Endothelial cell of umbilical vein (primary cell): ENCODE measurements around the gene CCND2. TPM values are rescaled to one million over a fixed set of nuclear protein-coding genes. Genes with fewer than 3 reads are reported as not detected.

Source experiments
- BruUV-seq: library from RNA; stranded (reverse); fragments of 400-500 nt; replicated peaks from 2 replicates; lab custom pipeline; 2021; lab: Mats Ljungman, UMichigan
- CTCF ChIA-PET: fragments of 300-600, 350-600 bp; sonication (Branson Sonifier 250); formaldehyde crosslinking; loops from one replicate; lab custom pipeline; 2021; ENCODE audit warnings: antibody characterized with exemption, inconsistent platforms; lab: Charles Lee
- POLR2A ChIA-PET: fragments of 300-600, 350-600 bp; sonication (Branson Sonifier 250); formaldehyde crosslinking; loops from one replicate; lab custom pipeline; 2021; ENCODE audit warnings: antibody characterized with exemption, inconsistent platforms; lab: Charles Lee
- DNase-seq: peaks from one replicate; pipeline ENCODE4 v3.0.0-alpha.2; 2011; ENCODE audit warnings: low read depth, low spot score
- FAIRE-seq: peaks from 2 replicates; lab custom pipeline; 2011; peaks lifted over from hg19 to GRCh38; lab: Jason Lieb, UNC
- H2AFZ ChIP-seq: 2 replicates; pipeline ENCODE4 v1.6.0; 2012; ENCODE audit warnings: low read depth, low read length, control low read depth, inconsistent platforms
- H3K27ac ChIP-seq: 2 replicates; pipeline ENCODE4 v1.5.1; 2011; ENCODE audit warnings: low read depth, mild to moderate bottlenecking, control low read depth, low read length, moderate library complexity; ENCODE audit not compliant: insufficient read depth
- H3K27me3 ChIP-seq, 2 experiments: 2 replicates each; pipeline versions ENCODE4 v1.6.0 to v1.6.1; 2011; ENCODE audit warnings: low read length in 2 of 2, mixed read lengths in 1 of 2; ENCODE audit not compliant: control insufficient read depth in 2 of 2, insufficient read depth in 2 of 2
- H3K36me3 ChIP-seq, 2 experiments: 2 replicates in 1 of 2; 3 replicates in 1 of 2; pipeline ENCODE4 v1.5.1; 2011; ENCODE audit warnings: low read length in 2 of 2, mild to moderate bottlenecking in 1 of 2, moderate library complexity in 1 of 2; ENCODE audit not compliant: control insufficient read depth in 2 of 2, insufficient read depth in 2 of 2; ENCODE audit errors: extremely low read depth in 1 of 2
- H3K4me1 ChIP-seq: 3 replicates; pipeline ENCODE4 v1.5.1; 2011; ENCODE audit warnings: mild to moderate bottlenecking, low read length; ENCODE audit not compliant: control insufficient read depth, insufficient read depth; ENCODE audit errors: extremely low read depth
- H3K4me2 ChIP-seq: 2 replicates; pipeline ENCODE4 v1.6.1; 2011; ENCODE audit warnings: low read length, control low read depth, mixed read lengths; ENCODE audit not compliant: insufficient read depth
- H3K4me3 ChIP-seq, 3 experiments: fragments of 200-600 bp in 1 of 3; sonication (generic), shearing (Covaris generic) in 1 of 3; replicated peaks in 1 of 3; 2 replicates each; pipeline ENCODE4 v1.5.1; 2011 to 2016; ENCODE audit warnings: control low read depth in 3 of 3, low read length in 3 of 3, mild to moderate bottlenecking in 2 of 3, inconsistent platforms in 1 of 3, low read depth in 1 of 3, moderate library complexity in 1 of 3; ENCODE audit not compliant: insufficient read depth in 1 of 3
- H3K79me2 ChIP-seq: 2 replicates; pipeline ENCODE4 v1.6.0; 2012; ENCODE audit warnings: low read length, inconsistent platforms; ENCODE audit not compliant: control insufficient read depth, insufficient read depth
- H3K9ac ChIP-seq: replicated peaks from 2 replicates; pipeline ENCODE3; 2011; ENCODE audit warnings: low read length, control low read depth; ENCODE audit not compliant: insufficient read depth; ENCODE audit errors: extremely low read depth
- H3K9me1 ChIP-seq: replicated peaks from 3 replicates; pipeline ENCODE4 v1.6.0; 2011; ENCODE audit warnings: mild to moderate bottlenecking, low read length; ENCODE audit not compliant: control insufficient read depth, insufficient read depth; ENCODE audit errors: extremely low read depth
- H3K9me3 ChIP-seq: replicated peaks from 2 replicates; pipeline ENCODE4 v1.5.1; 2012; ENCODE audit warnings: low read length, inconsistent platforms; ENCODE audit not compliant: control insufficient read depth, insufficient read depth
- H4K20me1 ChIP-seq: replicated peaks from 2 replicates; pipeline ENCODE3; 2011; ENCODE audit warnings: mild to moderate bottlenecking, low read length; ENCODE audit not compliant: control insufficient read depth, insufficient read depth; ENCODE audit errors: extremely low read depth
- EZH2 ChIP-seq: IDR thresholded peaks from 2 replicates; pipeline ENCODE4 v1.6.1; 2012; ENCODE audit warnings: borderline replicate concordance, low read depth, mild to moderate bottlenecking, moderate library complexity, low read length, inconsistent platforms; ENCODE audit not compliant: severe bottlenecking
- POLR2A ChIP-seq: IDR thresholded peaks from 2 replicates; pipeline ENCODE4 v1.6.1; 2012; ENCODE audit warnings: low read depth, mild to moderate bottlenecking, control low read depth, low read length
- dilution Hi-C: fragments of 300-500 bp; cut with MboI; formaldehyde crosslinking; loops from one replicate; pipeline ENCODE4 v1.15.0; 2019; ENCODE audit warnings: low sequenced_read_pairs; ENCODE audit not compliant: extremely low pct_ligation_motif_present
- intact Hi-C: fragments of 100-400 bp; cut with micrococcal nuclease; formaldehyde crosslinking; loops from one replicate; pipeline ENCODE4 v1.10.0; 2022
- polyA plus RNA-seq, 4 experiments: library from polyadenylated mRNA; depleted of rRNA in 3 of 4; stranded (reverse) in 3 of 4; unstranded in 1 of 4; fragments of >200 nt; gene quantifications; 2 replicates each; pipeline versions ENCODE4 v1.2.1 to v1.2.3, GENCODE V29; 2011 to 2012; ENCODE audit warnings: missing spikeins in 1 of 4
- total RNA-seq: library from RNA; stranded (reverse); gene quantifications from 2 replicates; pipeline ENCODE4 v1.2.3, GENCODE V29; 2021
- TF ChIP-seq, protein P1 (sequence below): IDR thresholded peaks from 2 replicates; pipeline ENCODE4 v1.6.1; 2011; ENCODE audit not compliant: insufficient read depth, insufficient read length

CCND2 gene
- total and polyA plus RNA-seq, 2 donors (not counting 3 experiments of a cell fraction or from before 2014, with no cell fraction given), result 0.68 to 3.4 TPM

DNA sequence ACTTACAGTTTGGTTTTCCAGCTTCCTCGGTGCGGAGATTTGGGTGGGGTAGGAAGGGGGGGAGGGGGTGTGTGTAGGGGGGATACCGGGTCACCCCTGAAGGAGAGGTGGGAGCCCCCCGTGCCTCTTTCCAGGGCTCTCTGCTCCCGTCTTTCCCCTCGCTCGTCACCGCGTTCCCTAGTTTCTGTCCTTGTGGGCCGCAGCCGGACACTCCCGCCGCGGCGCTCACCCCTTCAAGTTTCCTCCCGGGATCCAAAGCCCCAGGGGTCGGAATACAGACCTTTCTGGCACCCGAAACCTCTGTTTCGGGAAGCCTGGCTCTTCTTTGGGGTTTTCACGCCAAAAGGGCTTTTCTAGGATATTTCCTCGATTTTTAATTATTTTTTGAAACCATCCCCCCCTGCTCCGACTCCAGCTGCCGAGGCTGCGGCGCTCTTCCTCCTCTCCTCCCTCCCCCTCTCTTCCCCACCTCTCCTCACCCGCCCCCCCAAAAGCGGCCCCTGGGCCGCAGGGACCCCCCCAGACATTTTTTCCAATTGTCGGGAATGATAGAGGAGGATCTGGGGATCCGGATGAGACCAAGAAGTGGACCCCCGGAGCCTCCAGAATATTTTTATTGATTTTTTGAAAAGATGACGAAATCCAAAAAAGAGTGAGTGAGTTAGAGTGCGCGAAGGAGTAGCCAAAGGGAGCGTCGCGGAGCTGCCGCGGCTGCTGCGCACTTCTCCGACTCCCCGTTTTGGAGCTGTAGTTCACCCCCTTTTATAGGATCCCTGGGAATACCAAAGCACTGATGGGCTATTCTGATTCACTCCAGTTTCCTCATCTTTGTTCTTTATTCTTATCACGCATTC, 1.7 kb downstream of the CCND2 start:
- H3K36me3 ChIP-seq, result no peaks in the 10 kb centered on the region
- peaks cover 19% of the 10 kb centered on the region for H3K4me1 ChIP-seq
- H3K4me3 ChIP-seq, result peak overlapping the region in 1 of 3 experiments; percentile 34
- H3K27me3 ChIP-seq, result peaks cover 61 to 63% of the 10 kb centered on the region in 2 experiments
- H3K4me2 ChIP-seq, result peak overlapping the region; percentile 38
- CTCF ChIA-PET, result interaction anchor here (1.4 to 5.9 kb wide), 9 partner anchors 13 to 975 kb away, joined by 7 to 464 read pairs (median 39); partner anchors contain the start of gene TIGAR
- no peaks in the 10 kb centered on the region for H3K79me2 ChIP-seq
- TF ChIP-seq EZH2, result peak; percentile 73
- TF ChIP-seq, protein P1, sequence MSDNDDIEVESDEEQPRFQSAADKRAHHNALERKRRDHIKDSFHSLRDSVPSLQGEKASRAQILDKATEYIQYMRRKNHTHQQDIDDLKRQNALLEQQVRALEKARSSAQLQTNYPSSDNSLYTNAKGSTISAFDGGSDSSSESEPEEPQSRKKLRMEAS, result no peak
- dilution Hi-C loops, result no loop called here
- no TSS peak for BruUV-seq
- H3K9me3 ChIP-seq, result no peaks in the 10 kb centered on the region
- H3K27ac ChIP-seq, result no peak overlapping the region
- intact Hi-C loops, result loop anchor here (10.0 kb wide), 1 partner anchor 470 kb away; no protein-coding TSS in a partner anchor
- no peak overlapping the region for H3K9ac ChIP-seq
- peak; percentile 26 for FAIRE-seq
- POLR2A ChIA-PET, result no interaction called here
- H2AFZ ChIP-seq, result no peak overlapping the region
- no peaks in the 10 kb centered on the region for H3K9me1 ChIP-seq
- no peak for DNase-seq
- H4K20me1 ChIP-seq, result no peaks in the 10 kb centered on the region

DNA sequence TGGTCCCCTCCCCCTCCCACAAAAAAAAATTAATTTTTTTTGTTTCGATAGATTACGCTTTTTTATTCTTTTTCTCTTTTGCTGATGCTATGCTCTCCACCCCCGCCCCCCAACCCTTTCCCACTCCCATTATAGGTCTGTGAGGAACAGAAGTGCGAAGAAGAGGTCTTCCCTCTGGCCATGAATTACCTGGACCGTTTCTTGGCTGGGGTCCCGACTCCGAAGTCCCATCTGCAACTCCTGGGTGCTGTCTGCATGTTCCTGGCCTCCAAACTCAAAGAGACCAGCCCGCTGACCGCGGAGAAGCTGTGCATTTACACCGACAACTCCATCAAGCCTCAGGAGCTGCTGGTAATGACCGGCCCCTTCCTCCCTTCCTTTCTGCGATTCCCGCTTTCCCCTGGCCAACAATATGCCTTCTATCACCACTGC, 2.3 kb downstream of the CCND2 start:
- Histone ChIP-seq H3K27me3 (peaks cover 56% of the 10 kb centered on the region in 2 experiments), H3K4me2 (no peak overlapping the region), H4K20me1 (no peaks in the 10 kb centered on the region), H3K9me3 (no peaks in the 10 kb centered on the region), H3K9me1 (no peaks in the 10 kb centered on the region), H2AFZ (no peak overlapping the region), H3K4me1 (peaks cover 16% of the 10 kb centered on the region), H3K79me2 (no peaks in the 10 kb centered on the region), H3K9ac (no peak overlapping the region), H3K4me3 (no peak overlapping the region), H3K36me3 (no peaks in the 10 kb centered on the region), H3K27ac (no peak overlapping the region)
- POLR2A ChIA-PET, result interaction anchor here (0.6 kb wide), 1 partner anchor 8 kb away, joined by 3 read pairs; no protein-coding TSS in a partner anchor
- TF ChIP-seq EZH2 (peak; percentile 50), POLR2A (no peak)
- peak; percentile 43 for FAIRE-seq
- CTCF ChIA-PET, result interaction anchor here (0.9 to 5.9 kb wide), 27 partner anchors 12 to 1001 kb away, joined by 3 to 464 read pairs (median 10); partner anchors contain the start of gene TIGAR
- no peak for DNase-seq
- dilution Hi-C loops, result no loop called here
- BruUV-seq, result no TSS peak
- intact Hi-C loops, result loop anchor here (10.0 kb wide), 1 partner anchor 471 kb away; no protein-coding TSS in a partner anchor
